Lung microvascular endothelial cell (primary cell): ENCODE measurements around the gene FGF14. TPM values are rescaled to one million over a fixed set of nuclear protein-coding genes. Genes with fewer than 3 reads are reported as not detected.
"Not testable (repeated sequence)": the region's sequence is repeated elsewhere in the genome, so short reads cannot be mapped to it uniquely, and the experiment has no call there.

Experiments used
- DNase-seq, 2 donors: peaks; one replicate each; pipeline versions ENCODE4 v3.0.0 to v3.0.0-alpha.2; 2010; ENCODE audit warnings: low read depth in 2 of 2
- total RNA-seq: library from RNA; depleted of rRNA; stranded (reverse); fragments of >200 nt; gene quantifications from 2 replicates; pipeline ENCODE4 v1.2.1, GENCODE V29; 2014

FGF14 gene
- total RNA-seq, 1 donor from 2014 or later: 0.79 TPM

- DNase-seq: no peak
These were observed 265.0 kb downstream of the FGF14 start for GRCh38 chr13:102136735-102137296.

DNA sequence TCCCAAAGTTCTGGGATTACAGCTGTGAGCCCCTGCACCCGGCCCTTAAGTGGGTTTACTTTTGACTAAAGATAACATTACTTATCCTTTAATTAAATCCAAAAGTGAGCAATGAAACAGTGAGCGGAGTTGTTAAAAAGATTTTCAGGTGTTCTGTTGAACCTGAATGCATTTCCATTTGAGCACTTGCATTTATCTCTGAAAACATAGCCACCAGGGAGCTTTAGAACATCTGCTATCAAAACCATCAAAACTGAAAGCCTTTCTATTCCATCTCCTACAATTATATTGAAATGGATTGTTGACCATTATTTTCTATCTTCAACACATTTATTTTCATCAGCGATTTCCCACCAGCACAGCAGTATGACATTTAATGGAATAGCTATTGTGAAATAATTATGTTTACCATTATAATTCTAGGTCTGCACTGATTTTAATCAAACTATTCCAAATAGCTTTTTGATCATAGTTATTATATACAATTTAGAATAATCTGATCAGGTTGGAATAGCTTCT lies 269.0 kb downstream of the FGF14 start:
- DNase-seq: no peak

DNA sequence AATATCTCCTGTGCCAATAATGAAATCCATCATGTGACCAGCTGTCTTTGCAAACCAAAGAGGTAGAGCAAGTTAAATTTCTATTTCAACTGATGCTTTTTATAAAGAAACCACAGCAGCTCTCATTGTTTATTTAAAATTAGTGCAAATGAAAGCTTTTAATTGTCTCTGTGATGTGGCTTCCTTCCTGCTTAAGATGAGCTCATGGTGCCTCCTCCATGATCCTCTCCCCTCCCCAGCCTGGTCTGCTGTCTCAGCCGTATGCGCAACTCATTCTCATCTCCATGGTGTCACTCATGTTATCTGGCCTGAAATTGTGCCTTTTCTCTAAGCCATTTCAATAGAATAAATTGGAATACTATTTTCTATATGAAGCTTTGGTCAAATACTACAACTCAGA lies 270.6 kb downstream of the FGF14 start:
- no peak for DNase-seq

DNA sequence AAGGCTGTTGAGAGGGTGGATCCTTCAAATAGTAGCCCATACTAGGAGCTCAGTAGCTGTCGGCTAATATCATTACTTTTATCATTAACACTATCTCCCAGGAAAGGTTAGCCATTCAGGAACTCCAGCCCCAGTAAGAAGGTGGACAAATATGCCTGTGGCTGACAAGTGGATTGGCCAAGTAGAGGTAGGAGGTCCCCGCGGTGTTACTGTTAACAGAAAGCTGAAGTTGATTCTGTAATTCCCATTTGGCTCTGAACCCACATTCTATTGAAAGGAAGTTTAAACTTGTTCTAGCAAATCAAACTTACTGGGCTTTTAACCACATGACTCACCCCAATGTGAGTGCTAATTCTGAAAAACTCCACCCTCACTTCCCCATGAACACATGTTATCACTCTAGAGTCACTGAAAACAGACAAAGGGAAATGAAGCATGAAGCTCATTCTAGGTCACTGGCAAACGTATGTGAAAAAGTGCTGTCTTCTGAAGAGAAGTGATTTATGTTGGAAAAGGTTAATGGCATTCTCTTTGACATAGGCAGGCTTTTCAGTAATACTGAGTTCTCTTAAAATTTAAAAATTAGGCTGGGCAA lies 273.5 kb downstream of the FGF14 start:
- peak in 1 of 2 donors; percentile 30 for DNase-seq

GRCh38 chr13:102127153-102127552 lies 274.7 kb downstream of the FGF14 start:
- DNase-seq: no peak

GRCh38 chr13:102122147-102122546 lies 279.7 kb downstream of the FGF14 start:
- DNase-seq: no peak

DNA sequence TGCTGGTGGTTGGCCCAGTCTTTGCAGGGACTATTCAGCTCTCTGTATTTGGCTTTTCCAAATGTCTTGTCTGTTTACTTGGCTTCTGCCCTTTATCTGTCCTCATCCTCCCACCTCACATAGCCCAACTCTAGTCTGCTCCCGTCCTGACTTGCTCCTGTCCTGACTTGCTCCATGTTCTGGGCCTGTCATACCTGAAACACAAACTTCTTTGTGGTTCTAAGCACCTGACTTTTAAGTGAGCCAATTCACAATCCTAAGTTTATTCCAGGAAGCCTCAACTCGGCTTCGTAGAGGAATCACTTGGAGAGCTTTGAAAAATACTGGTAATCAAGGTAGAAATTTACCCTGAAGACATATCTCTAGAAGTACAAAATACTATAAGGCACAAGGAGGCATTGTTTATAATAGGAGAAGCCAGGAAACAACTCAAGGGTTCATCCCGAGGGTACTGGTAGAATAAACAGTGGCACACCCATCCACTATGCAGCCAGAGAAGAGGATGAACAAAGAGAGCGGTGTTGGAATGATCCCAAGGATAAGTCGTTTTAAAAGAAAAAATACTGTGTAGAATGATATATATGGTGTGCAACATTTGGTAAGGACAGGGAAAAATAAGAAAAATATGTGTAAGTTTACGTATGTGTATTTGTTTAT lies 284.5 kb downstream of the FGF14 start:
- DNase-seq: no peak

DNA sequence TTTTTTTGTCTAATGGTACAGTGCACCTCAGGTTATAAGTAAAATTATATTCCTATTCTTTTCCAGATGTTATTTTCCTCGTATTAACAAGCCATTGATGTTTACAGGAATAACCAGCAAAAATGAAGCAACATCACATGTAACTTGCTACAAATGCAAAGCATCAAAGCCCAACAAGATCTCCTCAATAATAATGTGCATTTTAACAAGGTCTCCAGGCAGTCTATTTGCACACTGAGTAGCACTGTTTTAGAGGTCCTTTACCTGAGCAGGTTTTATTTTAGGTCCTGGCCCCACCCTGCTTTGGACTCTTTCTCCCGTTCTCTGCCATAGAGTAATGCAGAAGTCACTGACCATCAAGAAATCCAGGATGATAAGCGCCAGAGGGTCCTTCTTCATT lies 298.4 kb downstream of the FGF14 start:
- no peak for DNase-seq

DNA sequence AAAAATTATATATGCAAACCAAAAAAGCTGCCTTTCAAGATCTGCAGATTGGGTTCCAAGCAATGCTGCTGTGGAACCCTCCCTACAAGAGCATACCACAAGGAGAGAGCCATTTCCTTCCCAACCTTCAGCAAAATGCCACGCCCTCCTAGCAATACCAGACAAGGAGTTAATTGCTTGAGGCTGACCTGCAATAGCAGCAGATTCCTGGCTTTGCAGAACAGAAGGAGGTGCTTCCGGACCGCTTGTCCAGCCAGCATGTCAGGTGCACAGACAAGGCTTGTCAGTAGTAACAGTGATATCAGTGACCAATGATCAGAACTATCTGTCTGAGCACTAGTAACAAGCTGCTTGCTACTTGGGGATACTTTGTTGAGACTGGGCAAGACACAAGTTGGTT lies 301.6 kb downstream of the FGF14 start:
- no peak for DNase-seq

DNA sequence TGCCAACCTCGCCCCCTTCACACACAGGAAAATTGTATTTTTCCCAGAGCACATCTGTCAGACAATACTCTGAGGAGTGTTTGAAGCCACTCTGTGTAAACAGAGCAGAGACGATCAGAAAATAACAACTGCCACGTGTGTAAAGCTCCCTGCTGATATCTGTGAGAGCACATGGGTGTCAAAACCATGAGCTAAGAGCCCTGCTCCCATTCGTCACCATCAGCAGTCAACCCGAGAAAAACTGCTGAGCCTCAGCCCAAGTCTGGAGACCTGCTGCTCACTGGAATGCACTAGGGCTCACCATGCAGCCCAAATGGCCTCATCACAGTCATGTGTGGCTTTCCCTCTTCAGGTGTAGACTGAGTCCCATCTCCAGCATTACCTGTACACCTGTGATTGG lies 304.1 kb downstream of the FGF14 start:
- no peak for DNase-seq

- not testable (repeated sequence) for DNase-seq
These were observed 308.6 kb downstream of the FGF14 start for GRCh38 chr13:102093288-102093687.

DNA sequence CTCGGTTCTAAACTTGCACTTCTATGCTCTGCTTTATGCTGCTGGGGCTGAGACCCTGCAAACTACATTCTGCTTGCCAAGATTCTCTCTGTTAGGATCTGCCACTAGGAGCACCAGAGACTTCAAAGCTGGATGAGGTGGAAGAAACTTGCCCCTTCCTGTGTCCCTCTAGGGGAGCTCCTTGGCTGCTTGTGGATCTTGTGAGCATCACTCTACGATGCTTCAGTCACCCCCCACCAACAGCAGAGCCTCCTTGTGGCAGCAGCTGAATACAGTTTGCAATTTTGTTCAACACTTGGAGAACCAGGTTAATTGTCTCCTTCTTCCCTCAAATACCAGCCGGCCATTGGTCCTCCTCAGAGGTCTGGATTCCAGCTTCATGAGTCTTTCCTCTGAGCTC lies 310.6 kb downstream of the FGF14 start:
- DNase-seq: no peak

- DNase-seq: no peak
These were observed 311.3 kb downstream of the FGF14 start for GRCh38 chr13:102090532-102090931.

- no peak for DNase-seq
These were observed 312.1 kb downstream of the FGF14 start for GRCh38 chr13:102089722-102090121.

DNA sequence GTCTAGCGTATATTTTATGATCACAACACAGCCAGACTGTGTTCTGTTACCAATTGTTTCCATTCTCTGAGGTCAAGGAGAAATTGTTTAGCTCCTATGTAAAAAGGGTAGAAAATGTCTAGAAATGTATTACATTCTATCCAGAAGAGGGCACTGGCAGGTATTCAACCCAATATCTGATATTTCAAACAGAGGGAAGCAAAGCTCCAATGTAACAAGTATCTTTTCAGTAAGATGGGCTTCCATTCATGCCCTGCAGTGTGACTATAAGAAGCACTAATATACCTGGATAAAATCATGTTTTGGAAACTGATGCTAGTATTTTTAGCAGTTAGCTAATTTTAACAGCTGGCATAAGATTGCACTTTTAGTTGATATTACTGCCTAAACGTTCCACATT lies 312.7 kb downstream of the FGF14 start:
- peak in 1 of 2 donors; percentile 3 for DNase-seq

DNA sequence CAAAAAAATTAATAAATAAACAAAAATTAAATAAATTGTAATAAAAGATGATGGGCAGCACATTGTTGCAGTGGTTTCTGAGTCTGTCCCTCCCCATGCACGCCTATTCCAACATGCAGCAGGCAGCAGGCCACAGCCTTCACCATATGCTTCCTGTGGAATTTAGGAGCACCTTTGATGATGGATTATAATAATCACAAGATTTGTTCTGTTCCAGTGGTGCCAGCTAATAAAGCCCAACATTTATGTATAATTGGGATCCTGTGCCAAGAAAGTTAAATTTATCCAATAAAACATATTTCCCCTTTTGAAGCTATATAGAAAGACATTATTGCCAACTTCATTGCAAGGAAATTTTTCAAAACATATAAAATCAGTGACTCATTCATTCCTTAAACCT lies 328.6 kb downstream of the FGF14 start:
- DNase-seq: no peak

DNA sequence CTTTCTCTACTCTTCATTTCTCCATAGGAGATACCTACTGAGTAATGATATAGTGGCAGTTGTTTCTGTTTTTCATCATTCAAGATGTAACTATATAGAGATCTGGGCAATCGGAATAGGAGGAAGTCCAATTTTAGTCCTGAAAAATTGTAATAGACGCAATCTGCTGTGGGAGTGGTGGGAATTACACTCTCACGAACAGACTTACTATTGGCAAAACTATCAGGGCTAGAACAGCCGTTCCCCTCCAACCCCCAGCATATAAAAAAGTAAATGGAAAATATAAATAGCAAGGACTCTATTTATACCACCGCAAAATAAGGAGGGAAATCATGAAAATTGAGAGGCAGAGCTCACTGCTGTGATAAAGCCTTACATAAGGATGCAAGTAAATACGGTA lies 330.1 kb downstream of the FGF14 start:
- no peak for DNase-seq

- not testable (repeated sequence) for DNase-seq
These were observed 333.5 kb downstream of the FGF14 start for GRCh38 chr13:102068323-102068722.

GRCh38 chr13:102055090-102055779 lies 346.6 kb downstream of the FGF14 start:
- no peak for DNase-seq

DNA sequence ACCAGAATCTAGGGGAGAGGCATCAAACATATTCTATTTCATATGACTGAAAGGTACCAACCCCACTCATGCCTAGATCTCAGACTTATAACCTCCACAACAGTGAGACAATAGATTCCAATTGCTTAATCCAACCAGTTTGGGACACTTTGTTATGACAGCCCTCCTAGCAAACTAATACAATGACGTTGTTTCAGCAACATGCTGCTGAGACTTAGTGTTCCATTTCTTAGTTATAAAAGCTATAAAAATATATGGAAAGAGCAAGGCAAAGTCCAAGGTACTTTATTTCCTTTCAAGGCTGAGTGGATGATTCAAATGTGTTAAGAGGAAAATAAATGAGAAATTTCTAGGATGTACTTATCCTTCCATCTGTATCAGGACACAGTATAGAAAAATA lies 352.0 kb downstream of the FGF14 start:
- no peak for DNase-seq

- DNase-seq: no peak
These were observed 356.1 kb downstream of the FGF14 start for GRCh38 chr13:102045731-102046130.

GRCh38 chr13:102042746-102043145 lies 359.1 kb downstream of the FGF14 start:
- DNase-seq: no peak
